ENCODE results near the gene KAT2B.

GRCh38 chr3:20185331-20185678, 145.1 kb downstream of the KAT2B start:
- no peak for TF ChIP-seq CTCF (IDR thresholded peaks at IDR 0.05; ENCODE audit: poor library complexity, severe bottlenecking)
- TF ChIP-seq POLR2AphosphoS5 (IDR thresholded peaks at IDR 0.05) = no peak
- no peak for TF ChIP-seq EZH2 (IDR thresholded peaks at IDR 0.05; ENCODE audit: borderline replicate concordance, insufficient read depth, low read length, poor library complexity, severe bottlenecking)
- TF ChIP-seq RAD21 (conservative IDR thresholded peaks at IDR 0.05) = no peak
- TF ChIP-seq TAF1 (IDR thresholded peaks at IDR 0.05; ENCODE audit: low read depth) = no peak
- no peak for TF ChIP-seq SMC3 (conservative IDR thresholded peaks at IDR 0.05; ENCODE audit: poor library complexity)
- no peak for TF ChIP-seq EP300 (conservative IDR thresholded peaks at IDR 0.05; ENCODE audit: poor library complexity, severe bottlenecking)
- TF ChIP-seq MXI1 (conservative IDR thresholded peaks at IDR 0.05; ENCODE audit: poor library complexity, severe bottlenecking) = no peak
- TF ChIP-seq, protein P1, sequence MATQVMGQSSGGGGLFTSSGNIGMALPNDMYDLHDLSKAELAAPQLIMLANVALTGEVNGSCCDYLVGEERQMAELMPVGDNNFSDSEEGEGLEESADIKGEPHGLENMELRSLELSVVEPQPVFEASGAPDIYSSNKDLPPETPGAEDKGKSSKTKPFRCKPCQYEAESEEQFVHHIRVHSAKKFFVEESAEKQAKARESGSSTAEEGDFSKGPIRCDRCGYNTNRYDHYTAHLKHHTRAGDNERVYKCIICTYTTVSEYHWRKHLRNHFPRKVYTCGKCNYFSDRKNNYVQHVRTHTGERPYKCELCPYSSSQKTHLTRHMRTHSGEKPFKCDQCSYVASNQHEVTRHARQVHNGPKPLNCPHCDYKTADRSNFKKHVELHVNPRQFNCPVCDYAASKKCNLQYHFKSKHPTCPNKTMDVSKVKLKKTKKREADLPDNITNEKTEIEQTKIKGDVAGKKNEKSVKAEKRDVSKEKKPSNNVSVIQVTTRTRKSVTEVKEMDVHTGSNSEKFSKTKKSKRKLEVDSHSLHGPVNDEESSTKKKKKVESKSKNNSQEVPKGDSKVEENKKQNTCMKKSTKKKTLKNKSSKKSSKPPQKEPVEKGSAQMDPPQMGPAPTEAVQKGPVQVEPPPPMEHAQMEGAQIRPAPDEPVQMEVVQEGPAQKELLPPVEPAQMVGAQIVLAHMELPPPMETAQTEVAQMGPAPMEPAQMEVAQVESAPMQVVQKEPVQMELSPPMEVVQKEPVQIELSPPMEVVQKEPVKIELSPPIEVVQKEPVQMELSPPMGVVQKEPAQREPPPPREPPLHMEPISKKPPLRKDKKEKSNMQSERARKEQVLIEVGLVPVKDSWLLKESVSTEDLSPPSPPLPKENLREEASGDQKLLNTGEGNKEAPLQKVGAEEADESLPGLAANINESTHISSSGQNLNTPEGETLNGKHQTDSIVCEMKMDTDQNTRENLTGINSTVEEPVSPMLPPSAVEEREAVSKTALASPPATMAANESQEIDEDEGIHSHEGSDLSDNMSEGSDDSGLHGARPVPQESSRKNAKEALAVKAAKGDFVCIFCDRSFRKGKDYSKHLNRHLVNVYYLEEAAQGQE (IDR thresholded peaks at IDR 0.05; ENCODE audit: borderline replicate concordance) = no peak

Measured in neural cell (in vitro differentiated cells).